NCI-H2171 treated with DMSO at 0.1 percent for 48 hours (cell line): ENCODE measurements around the gene ACSM3.
"Not testable (repeated sequence)": the region's sequence is repeated elsewhere in the genome, so short reads cannot be mapped to it uniquely, and the experiment has no call there.

Source experiments
- DNase-seq: peaks from one replicate; lab custom pipeline; 2025; lab: John Stamatoyannopoulos, UW

Gene ACSM3

DNA sequence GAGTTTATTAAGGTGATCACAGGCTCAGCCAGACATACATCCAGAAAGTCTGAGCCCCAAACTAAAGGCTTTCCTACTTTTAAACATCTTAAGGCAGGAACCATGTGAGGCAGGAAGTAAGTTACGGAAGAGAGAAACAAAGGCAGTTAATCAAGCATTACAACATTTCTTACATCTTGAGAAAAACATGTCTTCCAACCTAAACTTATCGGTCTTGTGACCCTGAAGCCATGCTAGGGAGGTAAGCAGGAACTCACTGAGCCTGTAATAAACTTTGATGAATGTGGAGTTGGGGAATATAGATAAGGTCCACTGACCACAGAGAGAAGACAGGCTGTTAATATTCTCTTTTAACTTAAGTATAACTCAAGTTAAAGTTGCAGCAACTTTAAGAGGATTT lies 3.5 kb upstream of the ACSM3 start:
- no peak for DNase-seq

DNA sequence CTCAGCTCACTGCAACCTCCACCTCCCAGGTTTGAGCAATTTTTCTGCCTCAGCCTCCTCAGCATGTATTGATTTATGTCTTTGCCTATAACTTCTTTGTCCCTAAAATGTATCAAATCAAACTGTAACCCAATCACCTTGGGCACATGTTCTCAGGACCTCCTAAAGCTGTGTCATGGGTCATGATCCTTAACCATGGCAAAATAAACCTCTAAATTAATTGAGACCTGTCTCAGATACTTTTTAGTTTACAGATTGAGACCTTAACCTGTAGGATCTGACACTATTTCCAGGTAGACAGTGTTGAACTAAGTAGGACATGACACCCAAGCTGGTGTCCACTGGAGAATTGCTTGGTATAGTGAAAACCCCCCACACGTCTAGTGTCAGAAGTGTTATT lies 2.6 kb upstream of the ACSM3 start:
- DNase-seq: no peak

DNA sequence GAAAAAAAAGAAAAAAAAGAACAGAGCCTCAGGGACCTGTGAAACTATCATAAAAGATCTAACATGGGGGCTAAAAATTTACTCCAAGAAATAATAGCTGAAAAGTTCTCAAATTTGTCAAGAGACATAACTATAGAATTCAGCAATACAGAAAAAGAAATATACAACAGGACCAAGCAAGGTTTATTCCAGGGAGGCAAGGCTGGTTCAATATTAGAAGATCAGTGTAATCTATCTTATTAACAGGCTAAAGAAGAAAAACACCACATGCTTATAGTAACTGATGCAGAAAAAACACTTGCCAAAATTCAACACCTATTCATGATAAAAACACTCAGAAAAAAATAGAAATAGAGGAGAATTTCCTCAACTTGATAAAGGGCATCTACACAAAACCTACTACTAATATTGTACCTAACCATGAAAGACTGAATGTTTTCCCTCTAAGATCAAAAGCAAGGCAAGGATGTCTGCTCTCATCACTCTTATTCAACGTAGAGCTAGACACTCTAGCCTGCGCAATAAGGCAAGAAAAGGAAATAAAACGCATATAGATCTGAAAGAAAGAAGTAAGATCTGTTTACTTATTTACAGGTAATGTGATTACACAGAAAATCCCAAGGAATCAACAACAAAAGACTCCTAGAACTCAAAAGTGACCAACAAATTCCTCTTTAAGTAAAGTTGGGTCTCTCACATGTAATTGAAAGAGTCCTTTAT lies 1.2 kb upstream of the ACSM3 start:
- no peak for DNase-seq

DNA sequence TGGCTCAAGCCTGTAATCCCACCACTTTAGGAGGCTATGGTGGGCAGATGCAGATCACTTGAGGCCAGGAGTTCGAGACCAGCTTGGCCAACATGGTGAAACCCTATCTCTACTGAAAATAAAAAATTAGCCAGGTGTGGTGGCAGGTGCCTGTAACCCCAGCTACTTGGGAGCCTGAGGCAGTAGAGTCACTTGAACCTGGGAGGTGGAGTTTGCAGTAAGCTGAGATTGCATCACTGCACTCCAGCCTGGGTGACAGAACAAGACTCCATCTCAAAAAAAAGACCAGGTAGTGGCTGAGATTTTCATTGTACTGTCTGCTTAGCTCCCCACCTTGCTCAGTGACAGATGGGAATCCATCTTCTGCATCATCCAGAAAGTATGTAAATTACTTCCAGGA lies 634 bp downstream of the ACSM3 start:
- DNase-seq: peak; percentile 15

DNA sequence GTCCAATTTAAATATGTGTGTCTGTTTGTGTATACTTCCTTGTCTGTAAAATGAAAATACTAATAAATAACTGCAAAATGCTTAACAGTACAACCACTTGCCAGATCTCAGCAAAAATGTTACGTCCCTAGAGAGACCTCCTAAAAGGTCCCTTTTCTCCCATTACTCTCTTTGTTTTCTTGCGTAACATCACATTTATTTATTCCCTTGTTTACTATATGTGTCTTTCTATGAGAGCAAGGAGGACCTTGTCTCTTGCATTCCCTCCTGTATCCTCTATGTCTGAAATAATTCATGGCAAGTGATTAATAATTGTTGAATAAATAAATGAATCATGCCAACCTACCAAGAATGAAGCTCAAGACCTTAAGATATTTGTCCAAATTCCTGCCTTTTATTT lies 1.9 kb downstream of the ACSM3 start:
- no peak for DNase-seq

DNA sequence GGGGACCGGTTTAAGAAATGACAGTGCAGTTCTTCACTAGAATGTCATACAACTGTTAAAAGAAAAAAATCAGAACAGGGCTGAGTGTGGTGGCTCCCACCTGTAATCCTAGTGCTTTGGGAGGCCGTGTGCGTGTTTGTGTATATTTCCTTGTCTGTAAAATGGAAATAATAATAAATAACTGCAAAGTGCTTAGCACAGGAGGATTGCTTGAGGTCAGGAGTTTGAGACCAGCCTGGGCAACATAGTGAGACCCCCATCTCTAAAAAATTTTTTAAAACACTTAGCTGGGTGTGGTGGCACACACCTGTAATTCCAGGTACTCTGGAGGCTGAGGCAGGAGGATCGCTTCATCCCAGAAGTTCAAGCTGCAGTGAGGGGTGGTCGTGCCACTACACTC lies 2.5 kb downstream of the ACSM3 start:
- DNase-seq: no peak

DNA sequence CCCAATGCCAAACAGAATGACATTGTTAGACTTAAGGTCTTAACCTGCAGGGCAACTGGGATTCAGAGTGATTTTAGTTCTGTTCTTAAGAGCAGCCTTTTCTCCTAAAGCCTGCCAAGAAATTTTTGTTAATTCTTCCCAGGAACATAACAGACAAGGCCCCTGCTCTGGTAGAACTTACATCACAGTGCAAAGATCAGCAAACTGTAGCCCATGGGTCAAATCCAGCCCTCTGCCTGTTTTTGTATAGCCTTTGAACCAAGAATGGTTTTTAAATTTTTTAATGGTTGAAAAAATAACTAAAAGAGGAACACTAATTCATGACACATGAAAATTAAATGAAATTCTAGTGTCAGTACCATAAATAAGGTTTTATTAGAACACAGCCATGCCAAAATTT lies 3.8 kb downstream of the ACSM3 start:
- no peak for DNase-seq

DNA sequence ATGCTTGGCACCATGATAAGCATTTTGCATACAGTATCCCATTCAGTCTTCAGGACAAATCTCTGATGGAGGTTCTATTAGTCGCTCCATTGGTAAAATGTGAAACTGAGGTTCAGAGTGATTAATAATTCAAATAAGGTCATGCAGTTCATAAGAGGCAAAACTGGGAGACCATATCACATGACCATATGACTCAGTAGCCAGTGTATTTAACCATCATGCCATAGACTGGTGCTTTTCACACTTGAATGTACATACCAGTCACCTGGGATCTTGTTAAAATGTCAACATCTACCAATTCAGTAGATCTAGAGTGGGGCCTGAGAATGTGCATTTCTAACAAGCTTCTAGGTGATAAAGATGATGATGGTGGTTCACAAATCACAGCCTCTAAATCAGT lies 4.3 kb downstream of the ACSM3 start:
- no peak for DNase-seq

DNA sequence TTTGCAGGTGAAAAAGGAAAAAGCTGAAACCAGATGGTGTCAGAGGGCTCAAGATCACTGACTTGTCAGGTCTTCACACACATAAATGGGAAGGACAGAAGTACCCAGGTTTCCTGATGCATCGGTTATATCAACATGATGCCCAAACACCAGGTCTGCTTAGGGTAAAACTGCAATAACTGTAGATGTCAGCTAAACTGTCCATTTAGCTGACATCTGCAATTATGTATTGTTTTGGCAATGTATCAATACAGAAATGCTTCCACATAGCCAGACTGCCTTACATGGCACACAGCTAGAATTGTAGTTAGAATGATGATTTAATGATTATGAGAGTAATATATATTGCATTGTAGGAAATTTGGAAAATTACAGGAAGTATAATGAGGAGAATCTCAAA lies 5.0 kb downstream of the ACSM3 start:
- no peak for DNase-seq

DNA sequence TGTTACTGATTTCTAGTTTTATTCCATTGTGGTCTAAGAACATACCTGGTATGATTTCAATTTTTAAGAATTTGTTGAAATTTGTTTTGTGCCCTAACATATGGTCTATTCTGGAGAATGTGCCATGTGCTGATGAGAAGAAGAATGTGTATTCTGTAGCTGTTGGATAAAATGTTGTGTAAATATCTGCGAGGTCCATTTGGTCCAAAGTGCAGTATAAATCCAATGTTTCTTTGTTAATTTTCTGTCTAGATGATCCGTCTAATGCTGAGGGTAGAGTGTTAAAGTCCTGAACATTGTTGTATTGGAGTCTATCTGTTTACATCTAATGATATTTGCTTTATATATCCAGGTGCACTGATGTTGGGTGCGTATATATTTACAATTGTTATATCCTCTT lies 9.9 kb downstream of the ACSM3 start:
- no peak for DNase-seq

DNA sequence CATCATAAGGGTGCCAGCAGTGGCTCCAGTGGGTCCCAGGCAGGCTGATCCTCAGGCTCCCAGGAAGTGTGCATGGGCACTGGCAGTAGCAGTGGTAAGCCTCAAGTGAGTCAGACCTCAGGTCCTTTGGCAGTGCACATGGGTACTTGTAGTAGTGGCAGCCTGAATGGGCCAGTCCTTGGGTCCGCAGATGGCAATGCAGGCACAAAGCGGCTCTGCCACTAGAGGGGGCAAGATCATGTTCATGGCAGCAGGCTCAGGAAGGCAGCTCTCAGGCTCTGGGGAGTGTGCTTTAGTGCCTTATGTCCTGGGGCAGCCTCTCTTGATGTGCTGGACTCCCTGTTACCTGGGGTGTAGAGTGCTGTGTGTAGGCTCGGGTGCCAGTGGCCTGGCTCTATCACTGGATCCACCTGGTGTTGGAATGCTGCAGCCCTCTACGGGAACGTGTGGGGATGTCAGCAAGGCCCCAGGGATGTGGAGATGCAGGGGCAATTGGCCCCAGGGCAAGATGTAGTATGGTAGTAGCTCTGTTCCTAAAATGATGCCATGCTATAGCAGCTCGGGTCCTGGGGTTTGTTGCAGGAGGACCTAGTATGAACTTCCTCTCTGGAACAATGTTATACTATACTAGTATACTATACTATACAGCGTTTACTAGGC lies 11.0 kb downstream of the ACSM3 start:
- peak; percentile 9 for DNase-seq

DNA sequence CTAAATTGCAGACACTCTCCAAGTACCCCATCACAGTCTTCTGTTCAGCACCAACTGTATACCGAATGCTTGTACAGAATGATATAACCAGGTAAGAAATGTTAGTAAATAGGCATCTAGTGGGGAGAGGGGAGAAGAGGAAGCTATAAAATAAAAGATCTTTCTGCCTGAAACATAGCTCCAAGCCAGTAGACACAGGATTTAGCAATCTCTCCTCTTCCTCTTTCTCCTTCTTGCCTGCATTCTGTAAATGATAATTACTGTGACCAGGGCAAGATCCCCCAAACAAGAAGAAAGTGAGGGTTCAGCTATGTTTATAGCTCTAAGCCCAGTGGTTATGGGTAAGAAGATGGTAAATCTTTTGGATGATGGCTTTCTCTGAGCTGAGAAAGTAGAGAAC lies 17.9 kb downstream of the ACSM3 start:
- no peak for DNase-seq

DNA sequence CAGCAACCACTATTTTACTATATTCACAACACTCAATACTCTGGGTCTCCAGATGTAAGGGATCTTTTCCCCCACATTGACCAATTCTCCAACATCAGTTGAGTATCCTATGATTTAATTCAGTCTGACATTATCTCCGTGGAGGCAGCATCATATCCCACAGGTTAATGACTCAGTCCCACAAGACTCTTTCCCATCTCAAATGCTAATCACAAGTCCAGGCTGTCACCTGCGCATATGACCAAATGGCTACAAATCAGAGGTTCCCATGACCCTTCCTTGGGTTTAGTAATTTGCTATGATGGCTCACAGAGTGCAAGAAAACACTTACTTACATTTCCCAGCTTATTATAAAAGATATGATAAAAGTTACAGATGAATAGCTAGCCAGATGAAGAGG lies 18.7 kb downstream of the ACSM3 start:
- no peak for DNase-seq

DNA sequence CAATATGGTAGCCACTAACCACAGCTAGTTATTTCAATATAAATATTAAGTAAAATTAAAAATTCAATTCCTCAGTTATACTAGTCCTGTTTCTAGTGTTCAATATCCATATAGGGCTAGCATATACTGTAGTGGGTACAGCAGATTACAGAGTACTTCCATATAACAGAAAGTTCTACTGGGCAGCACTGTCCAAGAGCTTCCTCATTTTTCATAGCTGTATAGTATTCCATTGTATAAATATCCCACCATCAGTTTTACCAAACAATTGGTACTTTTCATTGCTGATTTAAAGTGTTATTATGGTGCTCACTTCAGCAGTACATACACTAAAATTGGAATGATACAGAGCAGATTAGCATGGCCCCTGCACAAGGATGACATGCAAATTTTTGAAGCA lies 20.4 kb downstream of the ACSM3 start:
- no peak for DNase-seq

DNA sequence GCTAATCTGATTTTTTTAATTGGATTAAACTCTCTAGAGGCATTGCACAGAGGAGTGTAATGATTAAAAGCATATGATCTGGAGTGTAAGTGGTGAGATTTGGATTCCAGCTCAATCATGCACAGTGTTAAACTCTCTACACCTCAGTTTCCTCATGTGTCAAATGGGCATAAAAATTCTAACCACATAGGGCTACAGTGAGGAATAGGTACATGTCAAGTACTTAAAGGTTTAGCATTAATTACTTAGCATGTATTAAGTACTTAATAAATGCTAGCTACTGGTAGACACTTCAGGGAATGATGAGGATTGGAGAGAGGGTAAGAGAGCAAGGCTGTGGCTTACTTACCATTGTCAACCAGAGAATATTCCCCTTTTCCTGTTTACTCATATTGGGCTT lies 25.3 kb downstream of the ACSM3 start:
- no peak for DNase-seq

DNA sequence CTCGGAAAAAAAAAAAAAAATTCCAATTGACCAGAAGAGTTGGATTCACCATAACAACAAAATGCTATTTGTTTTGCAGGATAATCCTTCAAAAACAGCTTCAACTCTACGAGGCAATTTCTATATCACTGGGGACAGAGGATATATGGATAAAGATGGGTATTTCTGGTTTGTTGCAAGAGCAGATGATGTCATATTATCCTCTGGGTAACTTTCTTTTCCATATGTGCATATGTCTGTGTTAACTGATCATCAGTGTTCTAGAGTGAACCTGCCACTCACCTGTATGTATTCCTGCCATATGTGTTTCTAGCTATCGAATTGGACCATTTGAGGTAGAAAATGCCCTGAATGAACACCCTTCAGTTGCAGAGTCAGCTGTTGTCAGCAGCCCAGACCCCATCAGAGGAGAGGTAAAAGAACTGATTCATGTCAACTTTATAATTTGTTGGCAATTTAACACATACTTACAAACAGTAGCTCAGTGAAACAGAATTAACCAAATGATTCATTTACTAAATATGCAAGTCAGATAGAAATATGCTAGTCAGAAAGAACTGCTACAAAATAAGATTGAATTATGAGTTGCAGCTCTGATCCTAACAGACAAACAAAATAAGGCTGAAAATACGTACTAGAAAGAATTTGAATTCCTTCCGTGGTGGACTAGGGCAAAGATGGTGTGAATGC lies 28.3 kb downstream of the ACSM3 start:
- no peak for DNase-seq

DNA sequence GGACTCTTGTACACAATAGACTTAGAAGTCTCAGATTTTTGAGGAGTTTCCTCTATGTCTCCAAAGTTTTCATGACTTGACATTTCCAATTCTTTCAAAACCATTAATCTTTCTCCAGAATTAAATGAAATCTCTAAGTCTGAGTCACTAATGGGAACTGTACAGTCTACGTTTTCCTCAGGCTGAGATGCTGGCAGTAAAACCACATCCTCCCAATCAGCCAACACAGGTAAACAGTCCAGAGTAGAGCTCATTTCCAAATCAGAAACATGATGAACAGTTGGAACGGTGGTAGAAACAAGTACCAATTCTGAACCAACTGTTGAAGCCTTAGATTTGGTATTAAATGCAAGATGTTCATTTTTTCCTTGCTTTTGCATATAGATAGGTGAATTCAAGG lies 34.5 kb downstream of the ACSM3 start:
- DNase-seq: no peak

DNA sequence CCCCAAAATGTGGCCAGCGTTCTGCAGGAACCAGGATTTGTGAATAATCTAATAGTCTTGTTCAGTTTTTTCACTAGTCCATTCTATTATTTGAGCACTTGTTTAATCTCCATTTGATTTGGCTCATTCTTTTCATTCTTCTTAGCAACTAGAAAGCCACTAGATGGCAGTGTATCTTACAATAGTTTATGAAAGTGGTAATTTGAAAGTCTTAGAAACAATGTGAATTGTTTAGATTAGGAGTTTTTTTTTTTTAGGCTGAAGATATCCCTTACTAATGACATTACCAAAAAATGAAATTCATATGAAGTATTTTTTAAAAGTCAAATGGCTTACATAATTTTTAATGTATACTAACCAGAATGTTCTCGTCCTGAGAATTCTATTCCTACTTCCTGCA lies 35.8 kb downstream of the ACSM3 start:
- DNase-seq: peak; percentile 42

DNA sequence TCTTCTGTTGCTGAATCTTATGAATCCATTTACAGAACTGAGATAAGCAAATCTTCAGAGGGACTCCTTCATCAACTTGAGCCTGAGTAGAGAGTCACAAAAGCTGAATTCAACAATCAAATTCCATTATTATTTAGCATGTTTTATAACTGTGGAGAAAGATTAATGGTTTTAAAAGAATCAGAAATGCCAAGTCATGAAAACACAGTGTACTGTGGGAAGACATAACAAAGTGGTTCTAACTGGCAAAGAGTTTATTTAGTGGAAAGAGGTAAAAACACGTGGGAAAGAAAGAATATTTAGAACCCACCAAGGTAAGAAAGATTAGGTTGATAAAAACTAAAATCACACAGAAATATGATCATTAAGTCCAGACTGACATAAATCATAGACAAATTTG lies 37.5 kb downstream of the ACSM3 start:
- no peak for DNase-seq

DNA sequence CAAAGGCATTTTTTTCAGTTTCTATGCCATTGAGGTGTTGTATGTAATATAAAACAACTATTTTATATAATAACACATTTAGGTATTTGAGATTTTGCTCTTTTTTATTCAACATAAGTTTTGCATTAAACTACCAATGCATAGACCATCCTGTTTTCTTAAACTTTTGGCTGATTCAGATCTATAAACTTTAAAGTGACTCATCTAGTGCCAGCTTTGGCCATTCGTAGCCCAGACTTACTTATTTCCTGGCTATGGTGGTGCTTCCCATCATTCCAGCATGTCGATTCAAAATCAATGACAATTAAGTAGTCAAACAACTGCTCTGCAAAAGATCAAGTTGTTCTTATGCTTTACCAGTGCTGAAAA lies 39.4 kb downstream of the ACSM3 start:
- no peak for DNase-seq

DNA sequence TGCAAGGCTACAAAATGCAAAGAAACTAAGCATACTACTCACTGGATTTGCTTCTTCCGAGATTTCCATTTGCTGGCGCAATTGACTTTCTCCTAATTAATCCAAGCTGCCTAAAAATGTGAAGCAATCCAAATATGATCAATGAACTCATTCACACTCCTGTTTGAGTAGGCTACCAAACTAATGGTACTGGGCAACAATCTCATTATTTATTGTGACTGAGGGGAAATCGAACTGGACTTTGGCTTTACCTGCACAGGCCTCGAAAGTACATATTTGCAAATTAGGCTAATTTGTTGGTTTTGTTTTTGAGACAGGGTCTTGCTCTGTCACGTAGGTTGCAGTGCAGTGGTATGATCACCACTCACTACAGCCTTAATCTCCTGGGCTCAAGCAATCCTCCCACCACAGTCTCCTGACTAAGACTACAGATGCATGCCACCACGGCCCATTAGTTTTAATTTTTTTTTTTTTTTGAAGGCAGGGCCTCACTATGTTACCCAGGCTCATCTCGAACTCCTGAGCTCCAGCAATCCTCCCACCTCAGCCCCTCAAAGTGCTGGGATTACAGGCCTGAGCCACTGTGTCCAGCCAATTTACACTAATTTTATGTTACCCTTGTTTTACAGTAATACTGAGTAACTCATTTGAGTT lies 39.9 kb downstream of the ACSM3 start:
- DNase-seq: no peak

DNA sequence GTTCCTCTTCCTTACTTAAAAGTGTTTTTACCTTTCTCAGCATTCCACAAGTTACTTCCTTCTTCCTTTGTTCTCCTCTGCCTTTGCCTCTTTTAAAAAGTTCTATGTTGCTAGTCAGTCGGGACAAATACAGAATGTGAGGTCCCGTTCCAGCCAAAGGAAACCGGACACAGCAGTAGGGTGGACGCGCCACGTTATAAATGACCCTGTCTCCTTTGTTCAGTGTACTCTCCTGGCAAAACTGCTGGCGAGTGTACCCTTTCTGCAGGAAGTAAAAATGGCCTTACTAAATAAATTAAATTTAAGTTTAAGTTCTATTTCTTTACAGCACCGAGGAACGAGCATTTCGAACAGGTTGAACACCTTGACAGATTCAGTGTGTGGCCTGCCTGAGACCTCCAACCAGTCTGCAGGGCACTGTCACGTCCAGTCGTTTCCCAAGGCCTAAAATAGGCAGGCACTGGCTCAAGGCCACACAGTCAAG lies 41.9 kb downstream of the ACSM3 start:
- not testable (repeated sequence) for DNase-seq
